Measurements from ENCODE around the gene DIP2B.
"Not testable (repeated sequence)": the region's sequence is repeated elsewhere in the genome, so short reads cannot be mapped to it uniquely, and the experiment has no call there.

Gene DIP2B

DNA sequence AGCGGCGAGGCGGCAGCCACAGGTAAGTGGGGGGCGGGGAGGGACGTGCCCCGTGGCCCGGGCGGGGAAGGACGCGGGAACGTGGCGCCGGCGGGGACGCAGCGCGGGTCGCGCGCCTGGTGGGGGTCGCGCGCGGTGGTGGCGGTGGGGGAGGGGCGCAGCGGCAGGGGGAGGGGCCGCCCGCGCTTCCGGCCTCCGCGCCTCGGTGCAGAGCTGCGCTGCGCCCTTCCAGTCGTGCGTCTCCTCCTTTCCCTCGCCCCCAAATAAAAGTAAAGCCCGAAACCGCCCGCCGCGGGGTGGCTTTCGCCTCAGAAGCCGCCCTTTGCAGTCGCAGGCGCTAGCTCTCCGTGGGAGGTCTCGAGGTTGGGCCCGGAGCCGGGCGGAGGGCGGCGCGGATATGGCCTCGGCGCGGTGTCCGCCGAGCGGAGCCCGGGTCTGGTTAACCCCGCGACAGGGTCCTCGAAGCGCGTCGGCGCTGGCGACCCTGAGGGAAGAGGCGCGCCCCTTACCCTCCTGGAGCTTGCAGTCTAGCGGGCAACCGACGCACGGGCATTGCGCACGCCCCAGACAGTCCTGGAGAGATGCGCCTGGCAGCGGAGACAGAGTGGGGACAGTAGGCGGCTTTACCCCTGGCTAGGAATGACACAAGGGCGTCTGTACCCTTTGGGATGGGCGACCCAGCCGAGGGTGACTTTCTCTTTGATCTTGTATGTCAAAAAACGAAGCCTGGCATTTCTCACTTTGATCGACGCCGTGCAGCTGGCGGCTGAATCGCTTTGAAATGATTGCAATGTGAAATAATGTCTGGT, 259.7 kb downstream of the DIP2B start:
- in situ Hi-C loops (cut with MboI; ENCODE audit: low sequenced_read_pairs): no loop called here

DNA sequence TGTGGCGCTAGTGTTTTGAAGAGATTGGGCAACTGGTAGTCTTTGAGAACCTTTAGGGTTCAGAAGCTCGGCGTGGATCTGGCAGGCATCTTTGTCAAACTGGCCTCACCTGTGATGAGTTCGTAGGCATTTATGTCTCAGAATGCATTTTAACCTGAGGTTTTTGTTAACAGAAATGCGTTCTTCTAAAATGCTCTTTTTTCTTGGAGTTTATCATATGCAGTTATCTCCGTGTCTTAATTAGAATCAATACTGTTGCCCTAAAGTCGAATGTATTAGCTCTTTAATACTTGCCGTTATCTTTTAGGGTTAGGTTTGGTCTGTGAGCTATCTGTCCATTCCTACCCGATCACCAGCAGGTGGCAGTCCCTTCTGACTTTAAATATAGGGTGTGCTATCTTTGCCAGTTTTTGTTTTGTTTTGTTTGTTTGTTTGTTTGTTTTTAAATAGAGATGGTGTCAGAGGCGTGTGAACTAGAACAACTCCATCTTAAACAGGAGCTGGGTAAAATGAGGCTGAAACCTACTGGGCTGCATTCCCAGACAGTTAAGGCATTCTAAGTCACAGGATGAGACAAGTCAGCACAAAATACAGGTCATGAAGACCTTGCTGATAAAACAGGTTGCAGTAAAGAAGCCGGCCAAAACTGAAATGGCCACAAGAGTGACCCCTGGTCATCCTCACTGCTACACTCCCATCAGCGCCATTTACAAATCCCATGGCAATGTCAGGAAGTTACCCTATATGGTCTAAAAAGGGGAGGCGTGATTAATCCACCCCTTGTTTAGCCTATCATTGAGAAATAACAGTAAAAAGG, 260.5 kb downstream of the DIP2B start:
- in situ Hi-C loops (cut with MboI; ENCODE audit: low sequenced_read_pairs): no loop called here

DNA sequence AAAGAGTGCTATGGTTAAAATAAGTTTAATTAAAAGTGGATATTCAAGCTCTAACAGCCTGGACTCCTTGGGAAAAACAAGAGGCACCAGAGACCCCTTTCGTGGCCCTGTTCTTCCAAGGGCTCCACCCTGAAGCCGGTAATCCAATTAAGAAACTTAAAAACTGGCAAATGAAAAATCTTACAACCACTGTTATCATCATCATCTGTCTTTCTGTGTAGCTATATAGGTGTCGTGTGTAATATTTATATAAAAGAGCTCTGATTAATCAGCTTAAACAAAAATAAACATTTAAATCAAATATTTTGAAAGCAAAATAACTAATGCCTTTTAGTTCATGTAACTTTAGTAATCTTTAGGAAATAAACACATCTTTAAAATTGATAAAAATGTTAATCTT, 263.6 kb downstream of the DIP2B start:
- in situ Hi-C loops (cut with MboI; ENCODE audit: low sequenced_read_pairs): no loop called here

DNA sequence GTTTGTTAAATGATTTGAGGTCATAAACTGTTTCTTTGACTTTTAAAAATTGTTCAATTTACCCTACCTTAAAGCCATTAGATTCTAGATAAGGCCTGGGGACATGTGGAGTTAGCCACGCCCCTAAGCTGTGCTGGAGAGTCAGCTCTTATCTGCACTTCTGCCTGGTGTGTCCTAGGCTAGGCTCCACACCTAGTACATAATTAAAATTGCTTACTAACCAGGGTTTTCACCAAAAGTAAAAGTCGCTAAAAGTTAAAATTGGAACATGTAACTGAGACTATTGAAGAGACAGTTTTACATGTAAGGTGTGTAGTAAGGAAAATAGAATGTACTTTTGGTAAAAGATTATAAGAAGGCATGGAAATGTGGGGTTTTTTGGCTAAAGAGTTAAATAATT, 264.0 kb downstream of the DIP2B start:
- in situ Hi-C loops (cut with MboI; ENCODE audit: low sequenced_read_pairs): not testable (repeated sequence)

DNA sequence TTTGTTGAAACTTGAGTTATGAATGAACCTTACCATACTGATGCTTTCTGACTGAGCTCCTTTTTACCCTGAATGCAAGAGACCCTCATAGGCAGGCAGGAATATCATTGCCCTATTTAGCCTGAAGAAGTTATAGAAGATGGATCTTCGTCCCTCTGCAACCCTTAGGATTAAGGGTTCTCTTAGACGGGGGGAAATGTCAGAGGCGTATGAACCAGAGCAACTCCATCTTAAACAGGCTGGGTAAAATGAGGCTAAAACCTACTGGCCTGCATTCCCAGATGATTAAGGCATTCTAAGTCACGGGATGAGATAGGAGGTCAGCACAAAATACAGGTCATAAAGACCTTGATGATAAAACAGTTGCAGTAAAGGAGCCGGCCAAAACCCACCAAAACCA, 266.6 kb downstream of the DIP2B start:
- in situ Hi-C loops (cut with MboI; ENCODE audit: low sequenced_read_pairs): no loop called here

GRCh38 chr12:50772470-50772869, 267.7 kb downstream of the DIP2B start:
- in situ Hi-C loops (cut with MboI; ENCODE audit: low sequenced_read_pairs): no loop called here

GRCh38 chr12:50772877-50773276, 268.1 kb downstream of the DIP2B start:
- in situ Hi-C loops (cut with MboI; ENCODE audit: low sequenced_read_pairs): no loop called here

- in situ Hi-C loops (cut with MboI; ENCODE audit: low sequenced_read_pairs): no loop called here
Measured at GRCh38 chr12:50775251-50775650, 270.5 kb downstream of the DIP2B start.

DNA sequence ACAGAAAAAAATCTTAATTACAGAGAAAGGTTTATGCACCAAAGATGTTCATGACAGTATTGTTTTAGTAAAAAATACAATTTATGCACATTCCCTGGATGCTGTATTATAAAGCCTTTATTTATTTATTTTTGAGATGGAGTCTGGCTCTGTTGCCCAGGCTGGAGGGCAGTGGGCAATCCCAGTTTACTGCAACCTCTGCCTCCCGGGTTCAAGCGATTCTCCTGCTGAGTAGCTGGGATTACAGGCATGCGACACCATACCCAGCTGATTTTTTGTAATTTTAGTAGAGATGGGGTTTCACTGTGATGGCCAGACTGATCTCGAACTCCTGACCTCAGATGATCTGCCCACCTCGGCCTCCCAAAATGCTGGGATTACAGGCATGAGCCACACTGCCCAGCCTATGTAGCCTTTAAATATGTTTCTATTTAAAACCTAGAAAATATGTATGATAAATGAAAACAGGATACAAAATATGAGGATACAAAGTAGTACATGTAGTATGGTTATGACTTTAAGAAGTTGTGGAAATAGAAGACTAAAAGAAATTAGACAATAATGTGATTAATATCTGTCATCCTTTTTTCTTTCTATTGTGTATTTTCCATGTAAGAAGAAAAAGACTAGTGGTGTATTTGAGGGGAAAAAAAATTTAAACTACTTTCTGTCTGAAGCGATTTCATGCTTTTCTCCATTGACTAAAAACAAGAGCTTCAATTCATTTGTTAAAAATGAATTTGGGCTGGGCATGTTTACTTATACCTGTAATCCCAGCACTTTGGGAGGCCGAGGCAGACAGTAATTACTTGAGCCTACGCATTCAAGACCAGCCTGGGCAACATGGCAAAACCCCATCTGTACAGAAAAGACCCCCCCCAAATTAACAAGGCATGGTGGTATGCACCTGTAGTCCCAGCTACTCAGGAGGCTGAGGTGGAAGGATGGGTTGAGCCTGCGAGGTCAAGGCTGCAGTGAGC, 272.3 kb downstream of the DIP2B start:
- in situ Hi-C loops (cut with MboI; ENCODE audit: low sequenced_read_pairs): no loop called here

DNA sequence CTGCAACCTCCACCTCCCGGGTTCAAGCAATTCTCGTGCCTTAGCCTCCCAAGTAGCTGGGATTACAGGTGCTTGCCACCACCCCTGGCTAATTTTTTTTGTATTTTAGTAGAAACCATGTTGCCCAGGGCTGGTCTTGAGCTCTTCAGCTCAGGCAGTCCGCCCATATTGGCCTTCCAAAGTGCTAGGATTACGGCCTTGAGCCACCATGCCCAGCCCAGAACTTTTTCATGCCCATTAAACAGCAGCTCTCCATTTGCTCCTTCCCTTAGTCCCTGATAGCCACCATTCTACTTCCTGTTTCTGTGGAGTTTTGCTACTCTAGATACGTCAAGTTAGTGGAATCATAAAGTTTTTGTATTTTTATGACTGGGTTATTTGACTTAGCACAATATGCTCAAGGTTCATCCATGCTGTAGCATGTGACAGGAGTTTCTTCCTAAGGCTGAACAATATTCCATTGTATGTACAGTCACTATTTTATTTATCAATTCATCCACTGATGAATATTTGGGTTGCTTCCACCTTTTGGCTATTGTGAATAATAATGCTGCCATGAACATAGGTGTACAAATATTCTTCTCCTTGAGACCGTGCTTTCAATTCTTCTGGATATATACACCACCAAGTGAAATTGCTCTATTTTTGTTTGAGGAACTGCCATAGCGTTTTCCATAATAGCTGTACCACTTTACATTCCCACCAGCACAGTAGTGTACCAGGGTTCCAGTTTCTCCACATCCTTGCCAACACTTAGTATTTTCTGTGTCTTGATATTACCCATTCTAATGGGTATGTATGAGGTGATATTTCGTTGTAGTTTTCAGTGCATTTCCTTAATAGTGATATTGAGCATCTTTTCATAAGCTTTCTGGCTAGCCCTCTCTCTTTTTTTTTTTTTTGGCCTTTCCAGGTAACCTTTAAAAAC, 274.1 kb downstream of the DIP2B start:
- in situ Hi-C loops (cut with MboI; ENCODE audit: low sequenced_read_pairs): no loop called here

DNA sequence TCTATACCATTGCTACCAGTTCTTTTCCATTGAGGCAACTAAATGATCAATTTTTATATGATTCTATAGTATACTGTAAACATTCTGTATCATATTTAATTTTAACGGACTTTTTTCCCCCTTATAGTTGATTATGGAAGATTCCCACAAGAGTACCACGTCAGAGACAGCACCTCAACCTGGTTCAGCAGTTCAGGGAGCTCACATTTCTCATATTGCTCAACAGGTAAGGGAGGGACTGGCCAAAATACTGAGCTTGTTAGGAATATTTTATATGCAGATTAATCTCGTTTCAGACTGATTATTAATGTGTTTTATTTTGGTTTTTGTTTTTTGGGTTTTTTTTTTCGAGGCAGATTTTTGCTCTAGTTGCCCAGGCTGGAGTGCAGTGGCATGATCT, 275.2 kb downstream of the DIP2B start:
- in situ Hi-C loops (cut with MboI; ENCODE audit: low sequenced_read_pairs): no loop called here

- in situ Hi-C loops (cut with MboI; ENCODE audit: low sequenced_read_pairs): no loop called here
Measured at GRCh38 chr12:50784501-50784900, 279.7 kb downstream of the DIP2B start.

GRCh38 chr12:50785406-50786001, 280.7 kb downstream of the DIP2B start:
- in situ Hi-C loops (cut with MboI; ENCODE audit: low sequenced_read_pairs): no loop called here

DNA sequence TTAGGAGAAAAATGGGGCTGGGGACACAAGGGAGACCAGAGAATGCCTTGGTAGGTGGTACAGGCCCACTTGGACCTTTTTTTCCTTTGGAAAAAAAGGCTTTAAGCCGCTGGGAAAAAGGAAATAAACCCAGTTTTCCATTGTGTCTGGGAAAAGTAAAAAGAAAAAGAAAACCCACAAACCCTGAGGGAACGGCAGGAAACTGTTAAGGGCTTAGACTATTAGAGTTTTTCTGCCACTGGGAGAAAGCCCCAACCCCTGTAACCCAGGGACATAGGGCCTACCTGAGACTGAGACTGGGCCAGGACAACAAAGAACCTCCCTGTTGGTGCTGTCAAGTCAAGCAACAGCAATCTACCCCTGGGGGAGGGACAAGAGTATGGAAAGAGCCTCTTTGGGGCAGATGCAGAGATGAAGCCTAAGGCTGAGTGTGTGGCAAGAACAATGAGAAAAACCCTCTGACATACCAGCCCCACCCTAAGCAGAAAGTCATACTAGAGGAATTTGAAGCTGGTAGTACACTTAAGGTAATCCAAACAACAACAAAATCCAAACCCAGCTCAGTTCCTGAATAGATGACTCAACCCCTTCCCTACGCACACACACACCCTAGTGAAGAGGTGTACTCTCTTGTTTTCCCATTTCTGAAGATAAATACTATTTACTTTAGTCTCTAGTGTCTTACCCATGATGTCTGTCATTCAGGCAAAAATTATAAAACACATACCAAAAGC, 281.9 kb downstream of the DIP2B start:
- in situ Hi-C loops (cut with MboI; ENCODE audit: low sequenced_read_pairs): no loop called here

DNA sequence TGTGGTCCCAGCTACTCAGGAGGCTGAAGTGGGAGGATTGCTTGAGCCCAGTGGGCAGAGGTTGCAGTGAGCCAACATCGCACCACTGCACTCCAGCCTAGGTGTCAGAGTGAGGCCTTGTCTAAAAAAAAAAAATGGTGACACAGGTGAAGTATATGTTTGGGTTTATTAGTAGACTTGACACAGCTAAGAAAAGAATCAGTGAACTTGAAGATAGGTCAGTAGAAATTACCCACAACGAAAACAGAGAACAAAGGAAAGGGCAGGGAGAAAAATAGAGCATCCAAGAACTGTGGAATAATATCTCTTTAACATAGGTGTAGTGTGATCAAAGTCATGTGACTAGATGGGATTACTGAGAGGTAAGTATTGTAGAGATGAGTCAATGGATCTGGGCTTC, 282.8 kb downstream of the DIP2B start:
- in situ Hi-C loops (cut with MboI; ENCODE audit: low sequenced_read_pairs): no loop called here

- in situ Hi-C loops (cut with MboI; ENCODE audit: low sequenced_read_pairs): no loop called here
Measured at GRCh38 chr12:50788561-50788960, 283.8 kb downstream of the DIP2B start.

DNA sequence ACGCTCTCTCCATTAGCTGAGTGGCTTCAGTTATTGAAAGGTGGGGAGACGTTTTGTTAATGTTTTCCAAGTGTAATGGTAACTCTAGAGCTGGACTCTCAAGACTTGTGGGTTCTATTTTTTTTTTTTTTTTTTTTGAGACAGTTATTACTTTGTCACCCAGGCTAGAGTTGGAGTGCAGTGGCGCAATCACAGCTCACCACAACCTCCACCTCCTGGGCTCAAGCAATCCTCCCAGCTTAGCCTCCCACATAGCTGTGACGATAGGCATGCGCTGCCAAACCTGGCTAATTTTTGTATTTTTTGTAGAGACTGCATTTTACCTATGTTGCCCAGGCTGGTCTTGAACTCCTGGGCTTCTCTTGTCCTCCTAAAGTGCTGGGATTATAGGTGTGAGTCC, 285.3 kb downstream of the DIP2B start:
- in situ Hi-C loops (cut with MboI; ENCODE audit: low sequenced_read_pairs): no loop called here

Data from HL-60/S4 (cell line).